ENCODE data around the gene CDK9. TPM values are rescaled to one million over a fixed set of nuclear protein-coding genes. Genes with fewer than 3 reads are reported as not detected.
A peak's percentile ranks its signal among the peaks of the same experiment; 100 is the strongest.

Gene CDK9
- total RNA-seq, 1 experiment from 2014 or later = 20.7 TPM

DNA sequence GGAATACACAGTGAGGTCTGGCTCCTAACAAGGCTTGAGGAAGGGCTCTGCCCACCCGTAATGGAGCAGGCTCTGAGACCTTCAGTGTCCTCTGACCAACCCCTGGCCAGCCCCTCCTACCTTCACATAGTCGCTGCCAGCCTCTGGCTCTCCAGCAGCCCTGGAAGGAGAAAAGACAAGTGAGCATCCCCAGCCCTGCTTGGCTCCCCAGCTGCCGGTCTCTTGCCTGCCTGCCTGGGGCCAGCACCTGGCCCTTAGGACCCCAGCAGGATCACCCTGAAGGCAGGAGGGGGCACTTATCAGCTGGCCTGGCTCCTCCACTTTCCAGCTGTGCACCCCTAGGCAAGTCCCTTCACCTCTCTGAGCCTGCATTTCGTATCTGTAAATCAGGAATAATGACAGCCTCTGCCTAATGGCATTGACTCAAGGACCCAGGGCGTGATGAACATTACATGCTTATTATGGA, 24.3 kb upstream of the CDK9 start:
- DNase-seq (ENCODE audit: low read depth) = no peak

DNA sequence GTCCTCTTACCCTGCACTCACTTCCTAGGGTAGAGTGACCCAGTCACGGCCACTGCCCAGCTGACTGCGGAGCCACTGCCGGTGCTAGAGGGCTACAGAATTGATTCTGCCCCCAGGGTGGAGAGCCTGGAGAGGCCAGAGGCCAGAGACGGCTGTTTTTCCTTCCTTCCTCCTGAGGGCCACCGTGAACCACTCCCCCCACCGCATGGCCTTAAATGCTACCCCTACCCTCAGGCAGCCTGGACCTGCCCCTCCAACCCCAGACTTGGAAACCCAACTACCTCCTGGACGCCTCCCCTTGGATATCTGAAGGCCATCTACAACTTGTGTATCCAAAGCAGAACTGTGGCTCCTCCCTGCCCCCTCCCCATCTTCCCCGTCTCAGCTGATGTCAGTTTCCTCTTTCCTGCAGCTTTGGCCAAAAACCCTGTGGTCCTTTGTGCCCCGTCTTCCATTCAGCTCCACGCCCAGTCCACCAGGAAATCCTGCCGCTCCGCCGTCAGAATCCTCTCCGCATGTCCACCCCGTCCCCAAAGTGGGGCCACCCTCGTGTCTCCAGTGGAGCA, 23.6 kb upstream of the CDK9 start:
- DNase-seq (ENCODE audit: low read depth) = no peak

DNA sequence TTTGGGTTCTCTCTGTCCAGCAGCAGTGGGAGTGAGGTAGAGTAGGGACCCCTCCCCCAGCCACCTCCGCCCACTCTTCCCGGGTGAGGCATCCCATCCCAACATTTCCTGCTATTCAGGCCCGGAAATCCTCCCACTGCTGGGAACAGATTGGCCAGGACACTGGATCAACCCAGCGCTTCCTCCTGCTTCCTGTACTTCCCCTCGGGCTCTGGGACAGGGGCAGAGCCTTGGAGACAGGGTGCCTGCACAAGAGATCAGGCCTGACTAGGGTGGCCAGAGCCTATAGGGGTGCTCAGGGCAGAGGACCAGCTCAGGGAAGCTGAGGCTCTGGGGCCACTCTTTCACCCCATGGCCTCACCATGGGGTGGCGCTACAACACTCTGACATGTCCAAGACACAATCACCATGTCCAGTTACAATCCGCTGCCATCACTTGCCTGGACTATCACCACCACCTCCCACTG, 21.9 kb upstream of the CDK9 start:
- DNase-seq (ENCODE audit: low read depth) = peak; percentile 23

DNA sequence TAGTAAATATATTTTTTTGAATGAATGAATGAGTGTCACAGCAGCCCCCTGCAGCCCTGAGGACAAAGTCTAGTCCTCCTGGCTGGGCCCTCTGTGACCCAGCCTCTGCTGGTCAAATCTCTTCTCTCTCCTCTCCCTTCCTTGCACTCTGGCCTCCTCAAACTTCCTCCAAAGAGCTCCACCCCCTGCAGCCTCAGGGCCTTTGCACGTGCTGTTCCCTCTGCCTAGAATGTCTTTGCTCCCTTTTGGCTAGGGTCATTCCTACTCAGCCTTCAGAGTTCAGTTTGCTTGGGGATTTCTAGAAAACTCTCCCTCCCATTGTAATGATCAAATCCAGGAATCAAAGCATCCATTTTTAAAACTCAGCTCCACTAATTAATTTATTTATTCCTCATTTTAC, 20.4 kb upstream of the CDK9 start:
- no peak for DNase-seq (ENCODE audit: low read depth)

DNA sequence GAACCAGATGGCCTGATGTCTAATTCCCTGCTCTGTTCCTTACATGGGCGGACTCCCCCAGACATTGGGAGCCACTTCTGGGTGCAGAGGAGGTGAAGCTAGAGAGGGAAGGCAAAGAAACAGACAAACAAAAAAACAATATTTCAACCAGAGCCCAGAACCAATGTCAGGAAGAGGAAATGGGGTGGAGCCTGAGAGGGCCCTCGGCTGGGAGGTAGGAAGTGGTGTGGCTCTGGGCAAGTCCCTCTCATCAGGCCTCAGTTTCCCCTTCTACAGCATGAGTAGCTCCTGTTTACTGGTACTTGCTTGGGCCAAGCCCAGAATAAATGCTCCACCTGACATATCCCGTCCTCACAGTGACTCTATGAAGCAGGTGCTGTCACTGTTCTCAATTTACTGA, 18.4 kb upstream of the CDK9 start:
- DNase-seq (ENCODE audit: low read depth) = no peak

DNA sequence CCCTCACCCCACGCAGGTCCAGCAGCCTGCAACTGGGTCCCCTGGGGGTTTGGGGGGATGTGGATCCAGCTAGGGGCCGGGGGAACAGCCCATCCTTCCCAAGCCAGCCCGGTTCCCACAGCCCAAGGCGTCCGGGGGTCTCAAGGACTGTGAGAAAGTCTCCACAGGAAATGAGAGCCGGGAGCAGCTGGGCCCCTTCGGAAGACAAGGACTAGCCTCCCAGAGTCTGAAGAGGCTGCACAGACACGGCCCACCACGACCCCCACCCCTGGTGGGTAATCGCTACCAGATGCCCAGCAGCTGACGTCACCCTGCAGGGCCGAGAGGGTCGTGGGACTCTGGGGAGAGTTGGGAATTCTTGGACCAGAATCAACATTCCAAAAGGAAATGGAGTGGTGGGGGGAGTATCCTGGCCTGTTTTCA, 17.9 kb upstream of the CDK9 start:
- DNase-seq (ENCODE audit: low read depth) = no peak

DNA sequence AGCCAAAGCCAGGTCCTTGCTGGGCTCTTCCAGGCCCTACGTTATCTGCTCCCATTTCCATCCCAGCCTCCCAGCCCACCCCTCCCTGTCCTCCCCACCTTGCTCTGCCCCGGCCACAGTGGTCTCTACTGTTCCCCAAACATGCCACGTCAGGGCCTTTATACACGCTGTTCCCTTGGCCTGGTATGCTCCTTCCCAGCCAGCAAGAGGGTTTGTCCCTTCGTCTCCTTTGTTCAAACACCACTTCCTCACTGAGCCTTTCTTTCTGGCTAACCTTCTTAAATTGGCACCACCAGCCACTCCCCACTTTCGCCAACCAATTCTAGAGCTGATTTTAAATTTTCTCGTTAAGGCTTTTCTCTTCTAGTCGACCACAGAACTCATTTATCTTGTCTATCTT, 17.1 kb upstream of the CDK9 start:
- DNase-seq (ENCODE audit: low read depth) = no peak

DNA sequence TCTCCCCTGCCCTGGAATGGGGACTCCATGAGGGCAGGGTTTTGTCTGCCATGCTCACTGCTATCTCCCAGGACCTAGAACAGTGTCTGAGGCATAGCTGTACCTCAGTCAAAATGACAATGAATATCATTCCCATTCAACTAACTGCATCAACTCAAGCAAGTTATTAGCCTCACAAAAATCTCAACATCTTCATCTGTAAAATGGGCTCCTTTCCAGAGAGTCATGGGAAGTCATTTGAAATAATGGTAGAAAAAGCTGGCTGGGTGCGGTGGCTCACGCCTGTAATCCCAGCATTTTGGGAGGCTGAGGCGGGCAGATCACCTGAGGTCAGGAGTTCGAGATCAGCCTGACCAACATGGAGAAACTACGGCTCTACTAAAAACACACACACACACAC, 16.7 kb upstream of the CDK9 start:
- DNase-seq (ENCODE audit: low read depth) = no peak

DNA sequence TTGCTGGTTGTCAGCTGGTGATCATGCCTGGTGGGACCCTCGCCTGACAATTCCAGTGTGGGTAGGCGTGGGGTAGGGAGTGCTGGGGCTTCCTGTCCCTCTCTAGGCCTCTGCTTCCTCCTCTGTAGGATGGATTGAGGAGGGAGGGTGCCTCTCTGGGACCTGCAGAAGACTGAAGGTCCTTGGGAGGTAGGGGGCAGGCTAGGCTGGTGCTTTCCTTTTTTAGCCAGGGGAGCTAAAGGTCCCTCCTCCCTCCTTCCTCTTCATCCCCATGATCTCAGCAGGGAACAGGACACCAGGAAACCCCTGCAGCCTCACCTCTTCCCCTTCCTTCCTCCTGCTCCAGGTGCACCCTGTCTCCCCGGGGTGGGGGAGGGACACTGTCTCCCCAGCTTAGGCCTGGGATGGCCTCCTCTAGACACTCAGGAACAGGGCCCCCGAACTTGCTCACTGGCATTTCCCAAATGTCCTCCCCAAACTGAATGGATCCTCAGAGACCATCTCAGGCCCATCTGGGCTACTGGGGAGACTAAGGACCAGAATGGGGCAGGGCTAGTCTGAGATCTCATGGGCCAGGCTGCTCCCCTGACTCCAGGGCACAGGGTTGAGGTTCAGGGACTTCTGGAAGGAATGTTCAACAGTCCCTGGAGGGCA, 15.8 kb upstream of the CDK9 start:
- DNase-seq (ENCODE audit: low read depth) = no peak

DNA sequence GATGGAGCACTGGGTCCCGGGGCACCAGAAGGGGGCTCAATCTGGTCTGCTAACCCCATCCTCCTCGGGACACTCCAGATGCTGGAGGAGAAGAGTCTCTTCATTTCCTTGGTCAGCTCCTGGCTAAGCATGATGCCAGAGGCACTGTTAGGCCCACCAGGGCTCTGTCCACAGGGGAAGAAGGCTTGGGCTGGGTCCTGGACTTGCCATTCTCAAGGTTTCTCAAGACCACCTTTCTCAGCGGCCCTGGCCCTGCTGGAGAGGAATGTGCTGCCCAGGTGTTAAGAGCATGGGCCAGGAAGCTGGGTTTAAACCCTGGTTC, 15.3 kb upstream of the CDK9 start:
- DNase-seq (ENCODE audit: low read depth) = no peak

DNA sequence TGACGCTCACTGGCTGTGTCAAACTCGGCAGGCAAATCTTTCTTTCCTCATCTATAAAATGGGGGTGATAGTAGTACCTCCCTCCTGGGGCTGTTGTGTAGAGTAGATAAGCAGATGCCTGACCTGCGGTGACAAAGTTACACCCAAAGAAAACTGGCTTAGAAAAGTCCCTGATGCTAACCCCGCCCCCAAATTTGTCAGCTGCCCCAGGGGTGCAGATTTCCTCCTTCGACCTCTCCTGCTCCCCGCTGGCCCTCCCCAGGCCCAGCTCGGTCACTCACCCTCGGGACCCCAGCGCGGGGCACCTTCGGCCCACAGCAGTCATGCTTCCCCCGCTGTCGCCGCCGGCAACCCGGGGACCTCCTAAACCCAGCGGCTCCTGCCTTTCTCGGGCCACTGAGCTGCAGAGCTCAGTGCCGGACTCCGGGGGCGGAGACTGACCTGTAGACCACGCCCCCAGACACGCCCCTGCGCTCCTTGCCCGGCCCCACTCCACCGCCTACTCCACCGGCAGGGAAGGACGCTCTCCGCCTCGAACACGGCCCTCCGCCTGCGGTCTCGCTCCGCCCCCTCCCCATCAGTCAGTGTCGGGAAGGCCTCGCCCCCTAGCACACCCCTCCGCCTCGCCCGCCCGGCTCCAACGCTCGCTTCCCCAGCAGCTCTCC, 14.8 kb upstream of the CDK9 start:
- peak; percentile 93 for DNase-seq (ENCODE audit: low read depth)

DNA sequence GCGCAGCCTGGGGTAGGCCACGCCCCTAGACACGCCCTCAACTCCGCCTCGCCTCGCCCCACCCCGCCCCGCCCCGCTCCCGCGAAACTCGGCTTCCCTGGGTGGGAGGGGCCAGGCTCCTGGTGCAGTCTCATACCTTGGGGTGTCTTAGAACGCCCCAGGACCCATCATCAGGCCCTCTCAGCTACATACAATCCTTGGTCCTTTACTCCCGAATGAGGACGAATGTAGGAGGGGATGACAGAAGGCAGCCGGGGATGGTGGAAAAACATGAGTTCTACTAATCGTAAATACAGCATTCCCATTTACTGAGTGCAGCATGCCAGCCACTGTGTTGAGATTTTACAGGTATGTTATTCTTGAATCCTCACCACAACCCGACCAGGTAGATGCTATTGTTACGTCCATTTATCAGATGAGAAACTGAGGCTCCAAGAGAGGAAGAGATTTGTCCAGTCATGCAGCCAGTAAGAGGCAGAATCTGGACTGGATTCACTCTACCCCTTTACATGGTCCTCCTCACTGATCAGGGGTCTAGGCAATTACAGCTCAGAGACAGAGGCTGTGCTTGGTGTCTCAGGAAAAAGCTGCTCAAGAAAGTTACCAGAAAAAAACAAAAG, 14.2 kb upstream of the CDK9 start:
- no peak for DNase-seq (ENCODE audit: low read depth)

DNA sequence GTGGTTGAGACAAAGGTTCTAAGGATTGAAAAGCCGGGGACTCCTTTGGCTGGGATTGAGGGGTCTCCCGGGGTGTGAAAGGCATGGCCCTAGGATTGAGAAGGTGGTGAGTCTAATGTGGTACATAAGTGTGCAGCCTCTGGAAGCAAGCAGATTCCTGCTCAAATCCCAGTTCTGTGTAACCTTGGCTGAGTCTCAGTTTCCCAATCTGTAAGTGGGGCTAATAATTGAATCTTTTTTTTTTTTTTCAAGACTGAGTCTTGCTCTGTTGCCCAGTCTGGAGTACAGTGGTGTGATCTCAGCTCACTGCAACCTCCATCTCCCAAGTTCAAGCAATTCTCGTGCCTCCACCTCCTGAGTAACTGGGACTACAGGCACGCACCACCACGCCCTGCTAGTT, 13.2 kb upstream of the CDK9 start:
- DNase-seq (ENCODE audit: low read depth) = no peak

DNA sequence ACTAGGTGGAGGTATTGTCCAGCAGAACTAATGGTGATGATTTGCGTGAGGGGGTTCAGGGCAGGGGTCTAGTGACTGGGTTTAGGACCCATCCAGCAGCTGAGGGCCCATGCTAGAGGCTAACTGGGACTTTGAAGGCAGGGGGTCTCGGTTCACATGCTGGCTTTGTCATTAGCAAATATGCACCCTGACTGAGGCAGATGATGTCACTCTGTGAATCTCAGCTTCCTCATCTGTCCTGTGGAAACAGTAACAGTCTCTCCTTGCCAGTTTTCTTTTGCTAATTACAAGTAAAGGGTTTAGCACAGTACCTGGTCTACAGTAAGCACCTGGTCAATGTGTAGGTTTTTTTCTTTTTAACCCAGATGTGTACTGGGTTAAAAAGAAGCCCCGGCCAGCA, 12.6 kb upstream of the CDK9 start:
- no peak for DNase-seq (ENCODE audit: low read depth)

DNA sequence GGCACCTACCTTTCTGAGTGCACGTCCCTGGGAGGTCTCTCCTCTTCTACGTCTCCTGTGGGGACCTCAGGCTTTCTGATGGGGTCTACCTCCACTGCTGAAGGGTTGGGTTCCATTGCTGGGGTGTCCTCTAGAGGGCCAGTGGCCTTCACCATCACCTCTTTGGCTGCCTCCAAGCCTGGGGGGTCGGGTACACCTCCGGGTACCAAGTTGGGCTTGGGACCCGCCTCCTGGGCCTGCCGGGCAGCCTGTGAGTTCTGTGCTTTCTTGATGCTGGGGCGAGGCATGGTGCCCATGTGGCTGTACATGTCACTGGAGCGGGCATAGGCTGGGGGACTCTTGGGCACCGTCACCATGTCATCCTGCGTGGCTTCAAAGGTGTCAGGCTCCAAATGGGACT, 11.9 kb upstream of the CDK9 start:
- DNase-seq (ENCODE audit: low read depth) = no peak

DNA sequence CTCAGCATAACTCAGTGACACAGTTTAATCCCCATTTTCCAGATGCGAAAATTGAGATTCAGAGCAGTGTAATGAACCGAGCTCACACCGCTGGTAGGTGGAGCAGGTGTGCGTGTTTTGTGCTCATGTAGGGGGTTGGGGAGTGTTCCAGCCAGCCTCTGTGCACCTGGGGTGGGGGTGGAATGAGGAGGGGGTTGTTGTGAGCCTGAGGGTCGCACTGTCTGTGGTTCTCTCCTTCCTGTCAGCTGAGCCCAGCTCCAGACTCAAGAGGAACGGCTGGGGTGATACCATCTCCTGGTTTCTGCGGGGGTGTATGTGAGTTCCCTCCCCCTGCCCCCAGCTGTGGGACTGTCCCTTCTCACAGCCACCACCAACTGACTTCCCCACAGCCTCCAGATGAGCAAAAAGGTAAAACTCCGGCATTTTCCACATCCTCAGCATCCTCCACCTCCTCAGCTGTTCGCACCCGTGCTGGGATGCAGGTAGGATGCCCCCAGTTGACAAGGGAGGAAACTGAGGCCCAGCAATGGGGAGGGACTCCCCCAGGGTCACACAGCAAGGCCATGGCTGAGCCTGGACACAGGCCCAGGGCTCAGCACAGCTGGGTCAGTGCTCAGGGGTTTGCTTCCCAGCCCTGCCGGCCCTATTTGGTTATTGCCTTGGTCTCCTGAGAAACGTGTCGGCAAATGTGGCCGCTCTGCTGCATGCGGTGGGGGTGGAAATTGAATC, 9.5 kb upstream of the CDK9 start:
- no peak for DNase-seq (ENCODE audit: low read depth)

DNA sequence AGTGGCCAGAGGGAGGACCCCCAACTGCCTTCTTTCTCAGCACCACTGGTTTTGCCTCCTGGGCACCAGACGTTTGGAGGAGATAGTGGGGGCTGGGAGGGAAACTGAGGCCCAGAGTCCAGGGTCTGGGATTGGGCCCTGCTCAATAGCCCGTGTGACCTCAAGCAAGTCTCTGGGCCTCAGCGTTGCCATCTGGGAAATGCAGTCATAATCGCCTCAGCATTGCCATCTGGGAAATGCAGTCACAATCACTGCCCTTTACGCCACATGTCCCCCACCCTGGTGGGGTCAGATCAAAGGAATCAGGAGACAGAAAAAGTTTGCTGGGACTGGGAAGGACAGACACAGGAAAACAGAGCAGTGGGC, 8.9 kb upstream of the CDK9 start:
- DNase-seq (ENCODE audit: low read depth) = no peak

DNA sequence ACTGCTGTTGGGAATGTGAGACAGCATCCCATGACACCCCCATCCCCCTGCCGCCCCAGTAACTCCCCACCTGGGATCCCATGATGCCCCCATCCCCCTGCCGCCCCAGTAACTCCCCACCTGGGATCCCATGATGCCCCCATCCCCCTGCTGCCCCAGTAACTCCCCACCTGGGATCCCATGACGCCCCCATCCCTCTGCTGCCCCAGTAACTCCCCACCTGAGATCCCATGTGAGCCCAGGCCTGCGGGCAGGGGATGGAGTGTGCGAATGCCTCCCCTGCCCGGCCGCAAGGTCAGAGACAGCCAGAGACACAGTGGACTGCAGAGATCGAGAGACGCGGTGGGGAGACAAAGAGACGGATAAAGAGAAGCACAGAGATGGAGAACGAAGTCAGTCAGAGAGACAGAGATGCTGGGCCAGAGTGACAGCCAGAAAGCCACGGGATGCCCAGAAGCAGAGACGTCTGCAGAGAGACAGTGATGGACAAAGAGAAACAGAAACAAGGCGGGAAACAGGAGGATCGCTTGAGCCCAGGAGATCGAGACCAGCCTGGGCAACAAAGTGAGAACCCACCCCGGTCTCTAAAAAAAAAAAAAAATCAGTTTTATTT, 8.4 kb upstream of the CDK9 start:
- DNase-seq (ENCODE audit: low read depth) = no peak

DNA sequence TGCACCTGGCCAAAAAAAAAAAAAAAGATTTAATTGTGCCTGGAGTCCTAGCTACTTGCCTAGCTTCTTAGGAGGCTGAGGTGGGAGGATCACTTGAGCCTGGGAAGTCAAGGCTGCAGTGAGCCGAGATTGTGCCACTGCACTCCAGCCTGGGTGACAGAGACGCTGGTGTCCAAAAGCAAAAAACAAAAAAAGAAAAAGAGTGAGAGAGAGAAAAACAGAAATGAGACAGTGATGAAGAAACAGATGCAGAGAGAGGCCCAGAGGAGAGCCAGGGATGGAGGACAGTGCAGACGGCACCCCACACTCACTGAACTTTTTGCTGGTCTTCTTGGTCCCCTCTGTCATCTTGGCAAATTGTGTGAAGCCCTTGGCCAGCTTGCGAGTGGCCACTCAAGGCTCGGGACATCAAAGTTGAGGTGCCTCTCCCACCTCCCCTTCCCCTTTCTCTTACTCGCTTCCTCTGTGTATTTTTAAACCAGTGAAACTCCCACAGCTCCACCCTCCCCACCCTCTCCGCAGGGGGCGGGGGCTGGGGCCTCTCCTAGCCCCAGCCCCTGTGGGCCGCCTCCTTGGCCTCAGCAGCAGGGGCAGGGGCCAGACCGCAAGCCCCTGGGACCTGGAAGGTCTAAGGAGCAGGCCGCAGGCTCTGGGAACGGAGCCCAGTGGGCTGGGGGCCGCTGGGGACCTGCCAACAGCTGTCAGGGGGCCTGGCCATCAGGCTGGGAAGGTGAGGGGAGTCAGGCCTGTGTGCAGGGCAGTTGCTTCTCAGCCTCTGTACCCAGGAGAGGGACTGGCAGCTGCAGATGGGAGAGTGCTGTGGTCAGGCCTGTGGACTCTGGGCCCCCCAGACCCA, 7.3 kb upstream of the CDK9 start, which contains the start of gene SH2D3C:
Gene SH2D3C (minus strand): TSS at position 387 of the 856 bp plus-strand sequence. CDS start 39 bp downstream, at position 348.
- no peak for DNase-seq (ENCODE audit: low read depth)

DNA sequence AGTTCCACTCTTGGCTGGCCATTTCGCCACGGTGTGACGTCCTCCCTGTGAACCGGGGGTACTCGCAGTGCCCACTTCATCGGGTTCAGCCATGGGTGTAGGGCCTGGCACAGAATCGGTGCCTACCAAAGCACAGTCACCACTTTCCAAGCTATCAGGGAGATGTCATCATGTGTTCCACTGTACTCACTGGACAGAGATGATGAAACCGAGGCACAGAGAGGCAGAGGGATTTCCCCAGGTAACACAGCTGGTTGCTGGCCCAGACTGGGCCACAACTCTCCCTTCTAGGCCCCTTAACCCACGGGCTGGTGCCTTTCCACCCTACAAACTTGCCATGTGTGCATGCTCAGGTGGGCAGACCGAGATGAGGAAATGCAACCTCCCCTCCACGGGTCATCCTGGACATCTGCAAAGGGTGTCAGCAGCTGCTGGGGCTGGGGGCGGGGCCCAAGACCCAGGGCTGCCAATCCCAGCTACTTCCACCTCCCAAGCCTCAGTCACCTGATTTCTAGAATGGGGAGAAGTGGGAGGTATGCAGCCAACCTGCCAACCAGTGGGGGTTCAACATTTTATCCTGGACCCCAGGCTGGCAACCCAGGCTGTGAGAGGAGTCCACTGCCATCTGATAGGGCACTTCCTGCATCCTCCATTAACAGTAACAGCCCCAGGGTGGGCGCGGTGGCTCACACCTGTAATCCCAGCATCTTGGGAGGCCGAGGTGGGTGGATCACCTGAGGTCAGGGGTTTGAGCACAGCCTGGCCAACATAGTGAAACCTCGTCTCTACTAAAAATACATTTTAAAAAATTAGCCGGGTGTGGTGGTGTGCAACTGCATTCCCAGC, 6.5 kb upstream of the CDK9 start:
- no peak for DNase-seq (ENCODE audit: low read depth)

Data from RPMI7951 (cell line).